LNCaP clone FGC (cell line): ENCODE measurements around the gene CRADD.

ENCODE experiments used
- DNase-seq: peaks from one replicate; pipeline ENCODE4 v3.0.0-alpha.2; 2011; ENCODE audit warnings: low read depth
- H3K4me3 ChIP-seq: 2 replicates; pipeline ENCODE4 v1.5.1; 2011; ENCODE audit warnings: mild to moderate bottlenecking, low read depth, low read length, control low read depth
- TF ChIP-seq, protein P1 (sequence below): IDR thresholded peaks from 2 replicates; pipeline ENCODE4 v1.5.1; 2012; ENCODE audit warnings: mild to moderate bottlenecking; ENCODE audit not compliant: control insufficient read depth, insufficient read depth; ENCODE audit errors: extremely low read depth

The CRADD gene

DNA sequence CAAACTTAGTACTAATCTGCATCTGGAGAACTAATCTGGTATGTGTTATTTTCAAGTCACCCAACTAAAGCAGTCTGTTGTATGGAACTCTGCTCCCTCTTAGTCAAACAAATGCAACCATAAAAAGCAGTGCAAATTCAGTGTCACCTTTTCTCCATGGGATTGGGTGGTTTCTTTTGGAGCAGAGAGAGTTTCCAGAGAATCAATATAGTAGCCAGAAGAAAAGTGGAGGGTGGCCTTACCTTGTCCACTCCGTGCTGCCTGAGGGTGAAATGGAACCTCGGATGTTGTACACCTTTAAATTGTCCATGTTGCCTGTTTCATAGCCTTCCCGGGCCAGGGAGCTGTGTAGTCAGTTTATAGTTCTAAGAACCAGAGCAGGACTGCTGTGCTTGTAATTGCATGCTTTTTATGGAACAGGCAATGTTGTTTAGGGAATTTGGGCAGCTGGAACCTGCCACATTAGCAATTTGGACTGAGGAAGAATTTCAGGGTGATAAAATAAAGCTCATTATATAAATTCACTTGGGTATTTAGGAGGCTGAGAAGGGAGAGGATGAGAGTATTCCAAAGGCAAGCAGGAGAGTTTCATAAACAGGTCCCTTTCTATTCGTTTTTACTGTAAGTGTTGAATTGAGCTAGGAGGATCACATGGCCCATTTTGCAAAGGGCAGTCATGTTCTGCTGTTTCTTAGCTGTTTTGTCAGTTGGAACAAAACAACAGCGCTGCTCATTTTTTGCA lies 60.5 kb downstream of the CRADD start:
- TF ChIP-seq, protein P1, sequence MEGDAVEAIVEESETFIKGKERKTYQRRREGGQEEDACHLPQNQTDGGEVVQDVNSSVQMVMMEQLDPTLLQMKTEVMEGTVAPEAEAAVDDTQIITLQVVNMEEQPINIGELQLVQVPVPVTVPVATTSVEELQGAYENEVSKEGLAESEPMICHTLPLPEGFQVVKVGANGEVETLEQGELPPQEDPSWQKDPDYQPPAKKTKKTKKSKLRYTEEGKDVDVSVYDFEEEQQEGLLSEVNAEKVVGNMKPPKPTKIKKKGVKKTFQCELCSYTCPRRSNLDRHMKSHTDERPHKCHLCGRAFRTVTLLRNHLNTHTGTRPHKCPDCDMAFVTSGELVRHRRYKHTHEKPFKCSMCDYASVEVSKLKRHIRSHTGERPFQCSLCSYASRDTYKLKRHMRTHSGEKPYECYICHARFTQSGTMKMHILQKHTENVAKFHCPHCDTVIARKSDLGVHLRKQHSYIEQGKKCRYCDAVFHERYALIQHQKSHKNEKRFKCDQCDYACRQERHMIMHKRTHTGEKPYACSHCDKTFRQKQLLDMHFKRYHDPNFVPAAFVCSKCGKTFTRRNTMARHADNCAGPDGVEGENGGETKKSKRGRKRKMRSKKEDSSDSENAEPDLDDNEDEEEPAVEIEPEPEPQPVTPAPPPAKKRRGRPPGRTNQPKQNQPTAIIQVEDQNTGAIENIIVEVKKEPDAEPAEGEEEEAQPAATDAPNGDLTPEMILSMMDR, result no peak
- no peak overlapping the region for H3K4me3 ChIP-seq
- DNase-seq, result no peak

DNA sequence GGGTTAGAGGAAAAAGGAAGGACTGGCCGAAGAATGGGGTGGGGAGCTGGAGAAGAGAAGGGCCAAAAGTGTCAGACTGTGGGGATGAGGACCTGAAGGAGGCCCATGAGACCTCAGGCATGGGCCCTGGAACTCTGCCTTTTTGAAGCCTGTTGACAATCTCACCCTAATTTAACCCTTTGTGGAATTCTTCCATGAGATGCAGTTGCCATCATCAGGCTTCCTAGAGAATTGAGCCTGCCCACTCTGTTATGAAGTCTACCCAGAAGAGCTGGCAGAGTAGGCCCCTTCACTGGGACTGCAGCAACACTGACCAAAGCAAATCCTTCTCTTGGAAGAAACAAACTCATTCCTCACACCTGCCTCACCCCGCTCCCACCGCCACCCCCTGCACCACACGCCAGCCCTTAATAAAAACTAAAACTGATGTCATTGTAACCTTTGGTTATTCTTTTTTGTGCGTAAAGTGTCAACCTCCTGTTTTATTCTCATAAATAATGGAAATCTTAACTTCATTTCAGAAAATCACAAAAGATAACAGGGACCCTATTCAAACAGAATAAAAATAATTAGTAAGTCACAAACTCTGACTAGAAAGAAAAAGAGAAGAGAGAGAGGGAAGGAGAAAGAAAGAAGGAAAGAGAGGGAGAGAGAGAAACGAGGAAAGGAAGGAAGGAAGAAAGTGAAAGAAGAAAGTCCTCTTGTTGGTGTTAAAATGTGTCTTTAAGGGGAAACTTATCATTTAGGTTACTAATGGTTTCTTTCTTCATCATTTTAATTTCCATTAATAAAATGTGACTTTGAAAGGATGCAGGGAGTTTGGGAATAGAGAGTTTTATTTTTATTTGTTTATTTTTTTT lies 61.3 kb downstream of the CRADD start:
- TF ChIP-seq, protein P1, result no peak
- DNase-seq, result no peak
- H3K4me3 ChIP-seq, result no peak overlapping the region

DNA sequence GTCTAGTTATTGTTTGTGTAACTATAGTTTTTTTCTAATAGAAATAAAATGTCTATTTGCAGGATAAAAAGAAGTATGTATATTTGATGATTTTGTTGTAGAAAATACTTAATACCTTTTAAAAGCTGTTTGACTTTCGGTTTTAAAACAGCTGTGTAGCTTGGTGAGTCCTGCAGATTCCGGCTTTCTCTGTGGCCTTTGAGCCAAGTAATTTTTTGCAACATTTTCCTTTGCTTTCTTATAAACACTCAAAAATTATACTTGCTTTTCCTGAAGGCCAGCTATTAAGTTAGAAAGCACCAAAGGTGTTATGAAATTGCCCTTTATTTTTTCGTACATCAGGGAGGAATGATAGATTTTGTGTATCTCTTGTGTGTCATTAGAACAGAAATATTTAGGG lies 63.6 kb downstream of the CRADD start:
- TF ChIP-seq, protein P1, result no peak
- no peak overlapping the region for H3K4me3 ChIP-seq
- DNase-seq, result no peak

DNA sequence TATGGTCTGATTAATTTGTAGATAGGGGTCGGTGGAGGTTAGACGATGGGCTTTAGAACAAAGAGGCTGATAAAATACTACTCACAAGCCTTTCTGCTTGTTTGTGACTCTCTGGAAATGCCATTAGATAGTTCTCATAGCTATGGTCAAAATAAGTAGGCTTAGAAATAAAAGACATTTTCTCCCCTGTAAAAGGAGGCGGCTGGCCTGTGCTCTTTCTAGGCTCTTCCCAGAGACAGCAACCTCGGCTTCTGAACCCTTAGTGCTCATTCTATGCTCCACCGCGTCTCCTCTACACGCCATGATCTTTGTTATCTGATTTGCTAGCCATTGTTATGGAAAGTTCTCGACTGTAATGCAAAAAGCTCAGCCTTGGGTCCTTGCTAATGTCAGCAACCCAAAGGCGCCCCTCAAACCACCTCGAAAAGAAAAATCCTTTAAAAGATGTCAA lies 64.5 kb downstream of the CRADD start:
- TF ChIP-seq, protein P1, result no peak
- DNase-seq, result no peak
- peak overlapping the region; percentile 59 for H3K4me3 ChIP-seq

DNA sequence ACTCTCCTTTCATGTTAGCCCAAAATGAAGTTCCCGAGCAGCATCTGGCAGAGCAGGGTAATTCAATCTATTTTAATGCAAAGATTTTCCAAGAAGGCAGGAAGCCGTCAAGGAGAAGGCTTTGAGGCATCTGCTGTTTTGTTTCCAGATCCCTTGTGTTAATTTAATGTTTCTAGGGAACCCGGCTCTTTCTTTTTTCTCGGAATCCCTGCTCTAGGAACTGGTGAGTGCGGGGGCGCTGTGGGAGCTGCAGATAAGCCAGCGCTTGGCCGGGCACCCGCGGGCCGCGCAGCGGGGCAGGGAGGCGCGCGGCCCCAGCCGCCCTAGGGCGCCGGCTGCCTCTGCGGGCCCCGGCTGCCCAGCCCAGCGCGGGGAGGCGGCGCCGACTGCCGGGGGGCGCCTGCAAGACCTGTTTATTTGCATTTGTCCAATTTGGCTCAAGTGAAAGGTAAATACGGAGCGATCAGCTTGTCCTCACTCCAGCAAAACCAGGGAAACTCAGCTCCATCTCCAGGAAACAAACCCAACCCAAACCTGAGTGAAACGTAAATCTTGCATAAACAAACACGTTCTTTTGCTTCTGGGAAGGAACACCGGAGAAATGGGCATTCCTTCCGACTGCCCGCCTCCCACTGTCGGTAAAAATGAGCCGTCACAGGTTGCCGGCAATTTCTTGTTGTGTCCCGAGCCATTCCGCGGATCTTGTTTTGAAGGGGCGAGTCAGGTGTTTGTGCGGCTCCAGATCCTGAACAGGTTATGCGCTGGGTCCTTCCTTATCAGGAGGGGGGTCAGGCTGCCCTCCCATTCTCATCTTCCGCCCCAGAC lies 65.1 kb downstream of the CRADD start:
- H3K4me3 ChIP-seq, result peak overlapping the region; percentile 59
- TF ChIP-seq, protein P1, result peak; percentile 30
- peak; percentile 93 for DNase-seq

DNA sequence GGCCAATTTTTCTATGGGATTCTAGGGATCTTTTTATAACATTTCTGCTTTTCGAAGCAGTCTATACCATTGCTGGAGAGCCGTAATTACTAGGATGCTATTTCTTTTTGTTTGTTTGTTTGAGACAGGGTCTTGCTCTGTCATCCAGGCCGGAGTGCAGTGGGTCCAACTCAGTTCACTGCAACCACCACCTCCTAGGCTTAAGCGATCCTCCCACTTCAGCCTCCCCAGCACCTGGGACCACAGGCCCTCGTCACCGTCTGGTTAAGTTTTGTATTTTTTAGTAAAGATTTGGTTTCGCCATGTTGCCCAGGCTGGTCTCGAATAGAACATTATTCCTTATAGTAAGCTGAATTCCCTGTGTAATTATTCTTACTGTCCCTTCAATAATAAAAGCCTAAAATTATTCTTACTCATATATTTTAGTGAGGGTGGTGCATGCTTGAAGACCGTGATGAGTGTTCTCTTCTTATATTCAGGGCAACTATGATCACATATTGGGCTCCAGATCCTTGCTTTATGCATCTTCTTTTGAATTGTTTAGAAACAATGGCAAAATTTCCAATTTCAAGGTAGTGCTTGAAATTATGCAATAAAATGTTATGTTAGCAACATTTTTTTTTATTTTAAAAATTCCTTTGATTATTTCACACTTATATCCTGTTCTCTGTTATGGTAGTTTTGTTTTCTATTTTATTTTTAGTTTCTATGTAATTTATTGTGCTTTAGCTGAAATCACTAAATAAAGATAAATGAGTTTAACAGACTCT lies 66.2 kb downstream of the CRADD start:
- TF ChIP-seq, protein P1, result no peak
- H3K4me3 ChIP-seq, result peak overlapping the region; percentile 59
- no peak for DNase-seq
